ENCODE results near the gene PLCH2.

GRCh38 chr1:2435746-2436355 is 40.2 kb upstream of the PLCH2 start:
- TF ChIP-seq CTCF (IDR thresholded peaks at IDR 0.05) (no peak), POLR2A (IDR thresholded peaks at IDR 0.05) (no peak), EP300 (IDR thresholded peaks at IDR 0.05) (no peak)
